Psoas muscle (tissue), 8 donors: ENCODE measurements around the gene MAGI2. TPM values are rescaled to one million over a fixed set of nuclear protein-coding genes. Genes with fewer than 3 reads are reported as not detected.

ENCODE experiments used
- ATAC-seq, 4 donors: fragments of 200-7000 bp; cut with Tn5 transposase; one replicate each; pipeline ENCODE4 v1.9.1; 2020; ENCODE audit warnings: moderate library complexity in 3 of 4, mild to moderate bottlenecking in 2 of 4
- DNase-seq, 2 donors: peaks; one replicate each; pipeline ENCODE4 v3.0.0-alpha.2; 2020
- H3K27ac ChIP-seq: fragments of 200-600 bp; one replicate; pipeline ENCODE4 v1.8.0; 2022
- H3K27me3 ChIP-seq, 3 donors: fragments of 200-600 bp in 1 of 3; one replicate each; pipeline versions ENCODE4 v1.6.1 to v1.8.0; 2013 to 2022; ENCODE audit warnings: low read length in 2 of 3, mild to moderate bottlenecking in 2 of 3, moderate library complexity in 1 of 3; ENCODE audit not compliant: insufficient read depth in 3 of 3
- H3K36me3 ChIP-seq, 2 donors: fragments of 200-600 bp in 1 of 2; one replicate each; pipeline versions ENCODE4 v1.6.1 to v1.8.0; 2013 to 2022; ENCODE audit warnings: low read depth in 1 of 2, mild to moderate bottlenecking in 1 of 2, moderate library complexity in 1 of 2; ENCODE audit not compliant: insufficient read depth in 1 of 2
- H3K4me1 ChIP-seq: fragments of 200-600 bp; one replicate; pipeline ENCODE4 v1.8.0; 2022
- H3K4me3 ChIP-seq: fragments of 200-600 bp; one replicate; pipeline ENCODE4 v1.8.0; 2022; ENCODE audit warnings: mild to moderate bottlenecking
- H3K9me3 ChIP-seq: fragments of 200-600 bp; one replicate; pipeline ENCODE4 v1.8.0; 2022
- CTCF ChIP-seq: fragments of 200-600 bp; IDR thresholded peaks from one replicate; pipeline ENCODE4 v1.8.0; 2022; ENCODE audit warnings: antibody characterized with exemption
- WGBS, 3 donors: extraction: QIAGEN DNeasy Blood & Tissue Kit; methylation state at CpG; one replicate each; pipeline versions ENCODE4 v1.1.6 to v1.1.7; 2013; 5-methylcytosine and 5-hydroxymethylcytosine counted together
- intact Hi-C, 2 donors: fragments of 100-400 bp; cut with DNase I; formaldehyde crosslinking; loops; one replicate each; pipeline versions ENCODE4 v1.11.0 to v1.14.2; 2022
- polyA plus RNA-seq, 3 donors: library from polyadenylated mRNA; stranded (reverse); fragments of 200-250 nt; gene quantifications; one replicate each; pipeline ENCODE4 v1.2.3, GENCODE V29; 2013
- total RNA-seq, 4 donors: library from RNA; stranded (reverse); fragmentation: NEBNext Ultra II Directional in 2 of 4; extraction: Animal tissue kit (Norgen Biotek cat#: 25700) in 2 of 4; gene quantifications; one replicate each; pipeline versions ENCODE4 v1.2.1 to v1.2.4, GENCODE V29; 2021 to 2023
- donor health status: healthy with polysubstance abuse.
- donor health status: DM: no; HTN: no; CAD: no; lungs with moderate emphysema.
- donor health status: Bipolar disorder and iron deficiency.
- donor health status: healthy.
- donor health status: DM: yes; HTN: yes; CAD: no.
- donor health status: DM: no; HTN: no; CAD: no.
- donor health status: DM: no; HTN: no; CAD: no.
- donor health status: DM: yes; HTN: yes; CAD: no.

The MAGI2 gene
- total and polyA plus RNA-seq, 7 donors, result 0.46 to 2.5 (median 1.4) TPM

DNA sequence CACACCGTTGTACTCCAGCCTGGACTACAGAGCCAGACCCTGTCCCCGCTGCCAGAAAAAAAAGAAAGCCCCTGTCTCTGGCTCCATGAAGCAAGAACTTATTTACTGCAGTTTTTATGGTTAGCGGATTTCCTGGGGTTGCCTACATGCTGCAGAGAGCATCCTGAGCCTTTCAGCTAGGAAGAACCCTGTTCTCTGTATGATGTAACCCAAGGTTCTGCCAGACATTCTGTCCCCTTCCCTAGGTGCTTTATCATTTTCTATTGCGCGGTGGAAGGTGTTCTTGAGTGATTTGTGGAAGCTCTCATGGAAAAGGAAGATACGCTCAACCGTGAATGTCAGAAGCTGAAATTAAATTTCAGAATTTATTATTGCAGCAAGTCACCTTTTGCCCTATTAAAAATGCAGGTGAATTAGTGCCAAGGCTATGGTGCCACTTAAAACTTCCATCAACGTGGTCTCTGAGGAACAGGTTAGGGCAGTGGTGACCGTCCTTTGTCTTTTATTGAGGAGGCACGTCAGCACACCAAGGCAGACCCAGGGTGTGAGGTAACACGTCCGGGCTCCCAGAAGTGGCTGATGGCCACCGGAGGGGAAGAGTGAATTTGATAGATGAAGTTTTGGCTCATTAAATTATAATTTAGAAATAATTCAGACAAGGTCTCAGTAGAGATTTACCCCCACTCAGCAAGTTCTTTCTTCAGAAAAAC is 1381.8 kb downstream of the MAGI2 start:
- DNase-seq, result no peak
- Histone ChIP-seq H3K36me3 (no peaks in the 10 kb centered on the region), H3K27ac (no peak overlapping the region), H3K4me1 (no peaks in the 10 kb centered on the region), H3K4me3 (no peak overlapping the region), H3K9me3 (no peaks in the 10 kb centered on the region), H3K27me3 (no peaks in the 10 kb centered on the region)
- intact Hi-C loops, result no loop called here
- no peak for ATAC-seq
- no peak for TF ChIP-seq CTCF
- WGBS, 3 donors, result 80 to 86% (median 84%) methylated on average over 13 of the region's 13 CpGs

GRCh38 chr7:78066599-78066998 is 1386.9 kb downstream of the MAGI2 start:
- no peak for ATAC-seq
- Histone ChIP-seq H3K4me3 (no peak overlapping the region), H3K27ac (no peak overlapping the region), H3K4me1 (no peaks in the 10 kb centered on the region), H3K27me3 (no peaks in the 10 kb centered on the region), H3K36me3 (no peaks in the 10 kb centered on the region), H3K9me3 (no peaks in the 10 kb centered on the region)
- no peak for DNase-seq
- TF ChIP-seq CTCF, result no peak
- WGBS, 3 donors, result 75 to 85% (median 81%) methylated on average over 4 of the region's 4 CpGs
- intact Hi-C loops, result no loop called here

- no peak overlapping the region for H3K27ac ChIP-seq
- no peaks in the 10 kb centered on the region for H3K36me3 ChIP-seq
- no peak for DNase-seq
- no peaks in the 10 kb centered on the region for H3K27me3 ChIP-seq
- H3K4me3 ChIP-seq, result no peak overlapping the region
- H3K4me1 ChIP-seq, result no peaks in the 10 kb centered on the region
- TF ChIP-seq CTCF, result no peak
- intact Hi-C loops, result no loop called here
- no peak for ATAC-seq
- no peaks in the 10 kb centered on the region for H3K9me3 ChIP-seq
These were observed 1389.7 kb downstream of the MAGI2 start for GRCh38 chr7:78063758-78064157.

DNA sequence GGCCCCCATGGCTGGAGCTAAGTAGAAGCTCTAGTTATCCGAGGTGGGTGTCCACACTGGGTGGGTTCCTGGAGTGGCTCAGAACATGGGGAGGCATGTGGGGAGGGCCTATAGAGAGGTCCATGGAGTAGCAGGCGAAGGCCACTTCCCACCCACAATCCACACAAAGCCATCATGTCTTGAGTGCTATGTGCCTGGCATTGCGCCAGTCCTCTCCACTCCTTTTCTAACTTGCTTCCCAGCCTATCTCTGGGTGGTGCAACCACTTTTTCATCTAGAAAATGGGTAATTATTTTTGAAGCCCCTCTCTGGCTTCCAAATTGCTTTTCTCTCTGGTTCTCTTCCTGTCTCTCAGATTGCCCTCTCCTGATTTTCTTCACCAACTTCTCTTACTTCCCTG is 1391.3 kb downstream of the MAGI2 start:
- H3K36me3 ChIP-seq, result no peaks in the 10 kb centered on the region
- ATAC-seq (no peak), DNase-seq (no peak)
- no peaks in the 10 kb centered on the region for H3K4me1 ChIP-seq
- no peaks in the 10 kb centered on the region for H3K27me3 ChIP-seq
- no peak for TF ChIP-seq CTCF
- H3K27ac ChIP-seq, result no peak overlapping the region
- H3K4me3 ChIP-seq, result no peak overlapping the region
- no peaks in the 10 kb centered on the region for H3K9me3 ChIP-seq
- 91 to 96% (median 95%) methylated on average over 3 of the region's 3 CpGs for WGBS, 3 donors
- intact Hi-C loops, result no loop called here

DNA sequence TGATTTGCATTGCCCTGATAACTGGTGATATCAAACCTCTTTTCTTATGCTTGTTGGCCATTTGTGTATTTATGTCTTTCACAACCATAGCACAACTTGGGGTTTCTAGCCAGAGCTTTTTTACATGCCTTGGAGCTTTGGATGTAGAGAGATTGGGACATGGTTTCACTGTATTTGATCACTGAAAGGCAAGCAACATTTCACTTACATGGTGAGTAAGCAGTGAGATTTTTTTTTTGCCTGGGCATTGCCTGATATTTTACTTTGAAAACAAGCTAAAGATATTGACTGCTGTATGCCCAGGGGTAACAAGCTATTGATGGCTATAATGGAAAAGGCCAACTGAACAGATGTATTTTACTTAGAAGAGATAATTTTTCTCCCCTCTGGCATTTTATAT is 1395.9 kb downstream of the MAGI2 start:
- Histone ChIP-seq H3K4me1 (no peaks in the 10 kb centered on the region), H3K4me3 (no peak overlapping the region), H3K36me3 (no peaks in the 10 kb centered on the region), H3K27ac (no peak overlapping the region), H3K9me3 (no peaks in the 10 kb centered on the region), H3K27me3 (no peaks in the 10 kb centered on the region)
- ATAC-seq (no peak), DNase-seq (no peak)
- no peak for TF ChIP-seq CTCF
- intact Hi-C loops, result no loop called here
